Mammary epithelial cell (primary cell): ENCODE results near the gene FAM199X.

Source experiments
- EZH2 ChIP-seq: IDR thresholded peaks from 2 replicates; pipeline ENCODE4 v1.6.1; 2012; ENCODE audit warnings: low read length, inconsistent platforms, borderline replicate concordance
- TF ChIP-seq, protein P1 (sequence below), 2 donors: IDR thresholded peaks in 1 of 2; conservative IDR thresholded peaks in 1 of 2; 2 replicates each; pipeline ENCODE4 v1.5.1; 2011 to 2012; ENCODE audit warnings: inconsistent platforms in 2 of 2, low read length in 2 of 2, mild to moderate bottlenecking in 2 of 2, control low read depth in 1 of 2, low read depth in 1 of 2; ENCODE audit not compliant: insufficient read depth in 1 of 2; ENCODE audit errors: extremely low read depth in 1 of 2

DNA sequence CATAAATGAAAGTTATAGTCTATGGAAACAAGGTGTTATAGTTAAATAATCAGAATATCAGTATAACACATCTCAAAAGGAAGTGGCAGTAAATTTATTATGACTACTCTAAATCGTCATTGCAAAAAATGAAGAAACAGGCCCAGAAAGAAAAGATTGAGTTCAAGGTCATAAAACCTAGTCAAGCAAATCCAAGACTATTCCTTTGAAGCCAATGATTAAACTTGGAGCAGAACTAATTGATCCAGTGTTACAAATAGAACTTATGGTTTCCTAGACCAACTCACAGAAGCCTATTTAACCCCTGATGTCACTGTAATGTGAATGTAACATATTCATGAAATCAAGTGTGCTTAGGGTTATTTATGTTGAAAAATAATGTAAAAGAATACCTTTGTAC is 1.9 kb downstream of the FAM199X start:
- TF ChIP-seq, protein P1, sequence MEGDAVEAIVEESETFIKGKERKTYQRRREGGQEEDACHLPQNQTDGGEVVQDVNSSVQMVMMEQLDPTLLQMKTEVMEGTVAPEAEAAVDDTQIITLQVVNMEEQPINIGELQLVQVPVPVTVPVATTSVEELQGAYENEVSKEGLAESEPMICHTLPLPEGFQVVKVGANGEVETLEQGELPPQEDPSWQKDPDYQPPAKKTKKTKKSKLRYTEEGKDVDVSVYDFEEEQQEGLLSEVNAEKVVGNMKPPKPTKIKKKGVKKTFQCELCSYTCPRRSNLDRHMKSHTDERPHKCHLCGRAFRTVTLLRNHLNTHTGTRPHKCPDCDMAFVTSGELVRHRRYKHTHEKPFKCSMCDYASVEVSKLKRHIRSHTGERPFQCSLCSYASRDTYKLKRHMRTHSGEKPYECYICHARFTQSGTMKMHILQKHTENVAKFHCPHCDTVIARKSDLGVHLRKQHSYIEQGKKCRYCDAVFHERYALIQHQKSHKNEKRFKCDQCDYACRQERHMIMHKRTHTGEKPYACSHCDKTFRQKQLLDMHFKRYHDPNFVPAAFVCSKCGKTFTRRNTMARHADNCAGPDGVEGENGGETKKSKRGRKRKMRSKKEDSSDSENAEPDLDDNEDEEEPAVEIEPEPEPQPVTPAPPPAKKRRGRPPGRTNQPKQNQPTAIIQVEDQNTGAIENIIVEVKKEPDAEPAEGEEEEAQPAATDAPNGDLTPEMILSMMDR (conservative IDR thresholded peaks at IDR 0.05 in 1 of 2, IDR thresholded peaks at IDR 0.05 in 1 of 2; ENCODE audit: extremely low read depth in 1 of 2, insufficient read depth in 1 of 2, low read depth in 1 of 2, low read length in 2 of 2) = no peak
- TF ChIP-seq EZH2 = no peak
